HFFc6 (cell line): ENCODE data around the gene FIBP. TPM values are rescaled to one million over a fixed set of nuclear protein-coding genes. Genes with fewer than 3 reads are reported as not detected.

Experiments used
- DNase-seq: peaks from one replicate; pipeline ENCODE4 v3.0.0-alpha.2; 2018
- H3K27ac Mint-ChIP-seq: 2 replicates; pipeline ENCODE4 v1.8.0; 2020; ENCODE audit warnings: mild to moderate bottlenecking, mixed read lengths
- H3K27me3 Mint-ChIP-seq: 2 replicates; pipeline ENCODE4 v1.8.0; 2021; ENCODE audit warnings: mild to moderate bottlenecking, moderate library complexity, mixed read lengths; ENCODE audit not compliant: insufficient read depth
- H3K36me3 Mint-ChIP-seq: 2 replicates; pipeline ENCODE4 v1.8.0; 2021; ENCODE audit warnings: low read depth, mixed read lengths
- H3K4me1 Mint-ChIP-seq: 2 replicates; pipeline ENCODE4 v1.8.0; 2020; ENCODE audit warnings: low read depth, mixed read lengths
- H3K4me3 Mint-ChIP-seq: 2 replicates; pipeline ENCODE4 v1.8.0; 2020; ENCODE audit warnings: mild to moderate bottlenecking, moderate library complexity, mixed read lengths
- H3K9me3 Mint-ChIP-seq: 2 replicates; pipeline ENCODE4 v1.8.0; 2020; ENCODE audit warnings: mild to moderate bottlenecking, mixed read lengths
- total RNA-seq, 6 experiments: library from RNA; stranded (reverse); fragmentation: NEBNext Ultra II Directional; extraction: Animal tissue kit (Norgen Biotek cat#: 25700); gene quantifications; 2 replicates in 1 of 6; 3 replicates in 5 of 6; pipeline ENCODE4 v1.2.3, GENCODE V29; 2021
- TF ChIP-seq, protein P1 (sequence below): fragments of 200-600 bp; sonication (generic); IDR thresholded peaks from 2 replicates; pipeline ENCODE4 v1.5.0; 2021; ENCODE audit warnings: antibody characterized with exemption, mild to moderate bottlenecking

Gene FIBP
- total RNA-seq, 6 experiments from 2014 or later: 117 to 145 (median 135) TPM

DNA sequence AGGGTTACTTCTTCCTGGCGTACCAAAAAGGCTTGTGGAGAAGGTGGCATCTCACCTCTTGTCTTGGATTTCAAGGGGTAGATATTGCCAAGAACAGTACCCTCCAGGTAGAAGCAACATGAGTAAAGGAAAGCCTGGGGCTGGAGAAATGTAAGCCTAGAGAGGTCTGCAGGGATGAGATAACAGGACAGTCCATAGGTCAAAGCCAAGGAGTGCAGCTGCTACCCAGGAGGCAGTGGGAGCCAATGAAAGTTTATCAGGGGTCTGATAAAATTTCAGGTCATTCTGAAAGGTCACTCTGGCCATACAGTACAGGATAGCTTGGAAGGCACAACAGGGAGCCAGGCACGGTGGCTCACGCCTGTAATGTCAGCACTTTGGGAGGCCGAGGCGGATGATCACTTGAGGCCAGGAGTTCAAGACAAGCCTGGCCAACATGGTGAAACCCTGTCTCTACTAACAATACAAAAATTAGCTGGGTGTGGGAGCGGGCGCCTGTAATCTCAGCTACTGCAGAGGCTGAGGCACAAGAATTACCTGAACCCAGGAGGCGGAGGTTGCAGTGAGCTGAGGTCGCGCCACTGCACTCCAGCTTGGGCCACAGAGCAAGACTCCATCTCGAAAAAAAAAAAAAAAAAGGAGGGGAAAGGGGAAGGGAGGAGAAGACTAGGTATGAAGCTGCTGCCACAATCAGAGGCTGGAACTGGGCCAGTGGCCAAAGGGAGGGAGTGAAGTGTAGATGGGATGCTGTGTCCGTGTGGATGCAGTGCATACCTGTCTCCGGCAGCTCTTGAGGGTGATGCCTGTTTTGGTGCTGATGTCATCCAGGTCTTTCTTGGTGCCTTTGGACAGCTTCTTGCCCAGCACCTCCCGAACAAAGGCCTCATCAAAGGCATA, 1.2 kb downstream of the FIBP start:
- Mint-ChIP-seq H3K27ac (peak overlapping the region; percentile 95), H3K4me1 (peaks cover 49% of the 10 kb centered on the region), H3K36me3 (peaks cover 22% of the 10 kb centered on the region), H3K27me3 (peaks cover 54% of the 10 kb centered on the region), H3K9me3 (peaks cover 17% of the 10 kb centered on the region), H3K4me3 (peak overlapping the region; percentile 97)
- no peak for DNase-seq
- TF ChIP-seq, protein P1, sequence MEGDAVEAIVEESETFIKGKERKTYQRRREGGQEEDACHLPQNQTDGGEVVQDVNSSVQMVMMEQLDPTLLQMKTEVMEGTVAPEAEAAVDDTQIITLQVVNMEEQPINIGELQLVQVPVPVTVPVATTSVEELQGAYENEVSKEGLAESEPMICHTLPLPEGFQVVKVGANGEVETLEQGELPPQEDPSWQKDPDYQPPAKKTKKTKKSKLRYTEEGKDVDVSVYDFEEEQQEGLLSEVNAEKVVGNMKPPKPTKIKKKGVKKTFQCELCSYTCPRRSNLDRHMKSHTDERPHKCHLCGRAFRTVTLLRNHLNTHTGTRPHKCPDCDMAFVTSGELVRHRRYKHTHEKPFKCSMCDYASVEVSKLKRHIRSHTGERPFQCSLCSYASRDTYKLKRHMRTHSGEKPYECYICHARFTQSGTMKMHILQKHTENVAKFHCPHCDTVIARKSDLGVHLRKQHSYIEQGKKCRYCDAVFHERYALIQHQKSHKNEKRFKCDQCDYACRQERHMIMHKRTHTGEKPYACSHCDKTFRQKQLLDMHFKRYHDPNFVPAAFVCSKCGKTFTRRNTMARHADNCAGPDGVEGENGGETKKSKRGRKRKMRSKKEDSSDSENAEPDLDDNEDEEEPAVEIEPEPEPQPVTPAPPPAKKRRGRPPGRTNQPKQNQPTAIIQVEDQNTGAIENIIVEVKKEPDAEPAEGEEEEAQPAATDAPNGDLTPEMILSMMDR: no peak

DNA sequence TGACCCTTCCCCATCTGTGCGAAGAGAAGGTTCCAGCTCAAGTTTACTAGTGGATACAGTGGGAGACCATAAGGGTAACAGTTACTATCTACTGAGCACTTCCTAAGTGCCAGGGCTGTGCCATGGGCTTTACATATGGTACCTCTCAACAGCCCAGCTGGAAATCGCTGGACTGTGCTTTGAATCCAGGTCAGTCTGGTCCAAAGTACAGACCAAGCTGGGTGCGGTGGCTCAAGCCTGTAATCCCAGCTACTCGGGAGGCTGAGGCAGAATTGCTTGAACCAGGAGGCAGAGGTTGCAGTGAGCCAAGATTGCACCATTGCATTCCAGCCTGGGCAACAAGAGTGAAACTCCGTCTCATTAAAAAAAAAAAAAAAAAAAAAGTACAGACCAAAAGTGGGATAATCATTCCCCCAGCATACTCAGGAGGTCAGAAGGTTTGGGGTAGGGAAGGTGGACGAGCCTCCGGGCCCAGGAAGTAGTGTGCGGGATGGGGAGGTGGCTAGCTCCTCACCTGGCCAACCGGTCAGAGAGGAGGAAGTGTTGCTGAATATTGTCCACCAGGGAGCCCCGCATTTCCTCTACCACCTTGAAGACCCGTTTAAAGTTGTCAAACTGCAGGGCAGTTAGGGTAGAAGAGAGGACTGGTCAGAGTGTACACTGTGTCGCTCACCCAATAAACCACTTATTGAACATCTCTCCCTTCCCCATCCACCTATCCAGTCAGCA, 2.3 kb downstream of the FIBP start:
- TF ChIP-seq, protein P1: no peak; the same call in 1 of the 2 replicates
- Mint-ChIP-seq H3K4me1 (peaks cover 55% of the 10 kb centered on the region), H3K36me3 (peaks cover 21% of the 10 kb centered on the region), H3K9me3 (peaks cover 17% of the 10 kb centered on the region), H3K4me3 (peak overlapping the region; percentile 97), H3K27ac (peak overlapping the region; percentile 95), H3K27me3 (peaks cover 45% of the 10 kb centered on the region)
- DNase-seq: no peak

DNA sequence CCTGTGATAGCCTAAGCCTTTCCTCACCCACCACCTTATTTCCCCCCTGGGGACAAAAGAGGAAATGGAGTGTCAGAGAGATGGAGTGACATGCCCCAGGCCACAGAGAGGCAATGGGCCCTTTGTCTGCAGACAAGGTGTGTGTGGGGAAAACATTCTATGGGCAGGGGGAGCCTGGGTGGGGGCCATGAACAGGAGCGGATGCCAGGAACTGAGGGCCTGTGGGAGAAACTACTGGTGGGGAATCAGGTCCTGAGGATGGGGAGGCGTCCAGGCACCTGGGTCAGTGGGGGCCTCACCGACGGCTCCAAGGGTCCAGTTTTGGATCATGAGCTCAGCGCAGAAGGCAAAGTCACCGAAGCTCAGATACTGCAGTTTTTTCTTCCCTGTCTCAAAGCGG, 3.0 kb downstream of the FIBP start:
- Mint-ChIP-seq H3K4me1 (peaks cover 58% of the 10 kb centered on the region), H3K27me3 (peaks cover 39% of the 10 kb centered on the region), H3K9me3 (peaks cover 16% of the 10 kb centered on the region), H3K4me3 (no peak overlapping the region), H3K27ac (no peak overlapping the region), H3K36me3 (peaks cover 19% of the 10 kb centered on the region)
- TF ChIP-seq, protein P1: no peak
- DNase-seq: no peak

DNA sequence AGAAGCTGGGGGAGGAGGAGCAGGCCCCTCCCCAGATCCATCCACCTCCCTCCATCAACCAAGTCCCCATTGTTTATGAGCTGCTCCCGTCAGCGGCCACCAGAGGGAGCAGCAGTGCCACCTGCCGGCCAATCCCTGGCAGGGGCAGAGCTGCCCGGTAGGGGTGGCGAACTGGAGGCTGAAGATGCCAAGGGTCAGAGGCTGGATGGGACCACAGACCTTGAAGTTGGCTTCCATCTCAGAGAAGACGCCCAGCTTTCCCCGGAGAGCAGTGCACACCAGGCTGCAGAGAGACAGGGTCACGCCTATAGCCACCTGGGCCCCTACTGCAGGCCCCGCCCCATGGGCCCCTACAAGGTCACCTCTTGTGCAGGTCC, 3.6 kb downstream of the FIBP start:
- peak; percentile 58 for DNase-seq
- H3K27me3 Mint-ChIP-seq: peaks cover 36% of the 10 kb centered on the region
- H3K27ac Mint-ChIP-seq: peak overlapping the region; percentile 61
- H3K4me1 Mint-ChIP-seq: peaks cover 53% of the 10 kb centered on the region
- TF ChIP-seq, protein P1: peak; percentile 100
- H3K4me3 Mint-ChIP-seq: peak overlapping the region; percentile 10; the same call in 1 of the 2 replicates
- H3K9me3 Mint-ChIP-seq: peaks cover 12% of the 10 kb centered on the region
- H3K36me3 Mint-ChIP-seq: peaks cover 16% of the 10 kb centered on the region

DNA sequence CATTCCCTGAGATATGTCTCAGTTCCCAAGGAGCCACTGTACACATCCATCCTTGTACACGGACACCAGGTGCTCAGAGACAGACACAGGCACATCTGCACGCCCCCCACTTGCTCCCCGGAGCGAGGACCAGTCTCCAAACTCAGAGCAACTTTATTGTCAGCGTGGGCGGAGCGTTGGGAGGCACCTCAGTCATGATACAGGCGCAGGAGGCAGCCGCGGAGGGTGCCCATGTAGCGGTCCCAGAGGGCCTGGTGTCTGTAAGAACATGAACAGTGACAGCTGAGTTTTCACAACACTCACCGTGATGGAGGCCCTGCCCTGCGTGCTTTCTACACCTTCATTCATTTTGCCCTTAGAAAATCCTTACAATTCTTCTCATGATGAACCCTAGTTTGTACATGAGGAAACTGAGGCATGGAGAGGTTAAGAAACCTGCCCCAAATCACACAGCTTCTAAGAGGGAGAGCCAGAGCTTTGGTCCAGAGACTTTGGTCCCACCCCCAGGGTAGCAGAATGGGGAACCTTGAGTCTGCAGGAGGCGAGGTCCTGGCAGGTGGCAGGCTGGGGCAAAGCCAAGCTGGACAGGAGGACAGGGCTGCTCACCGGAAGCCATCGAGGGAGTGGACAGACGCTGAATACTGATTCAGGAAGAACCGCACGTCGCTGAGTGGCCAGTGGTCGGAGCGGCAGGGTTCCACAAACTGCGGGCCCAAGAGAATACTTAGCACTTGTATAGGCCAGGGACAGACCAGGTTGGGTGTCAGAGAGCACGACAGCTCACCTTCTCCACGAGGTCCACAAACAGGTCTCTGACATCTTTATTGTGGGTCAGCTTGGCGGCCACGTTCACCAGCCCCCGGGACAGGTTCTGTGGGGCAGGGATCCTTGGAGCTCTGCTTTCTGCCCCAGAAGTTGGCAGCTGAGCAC, 4.2 kb downstream of the FIBP start:
- TF ChIP-seq, protein P1: no peak
- Mint-ChIP-seq H3K4me3 (peak overlapping the region; percentile 10; the same call in 1 of the 2 replicates), H3K9me3 (peaks cover 9% of the 10 kb centered on the region), H3K4me1 (peaks cover 46% of the 10 kb centered on the region), H3K27me3 (peaks cover 29% of the 10 kb centered on the region), H3K27ac (peak overlapping the region; percentile 61), H3K36me3 (peaks cover 16% of the 10 kb centered on the region)
- no peak for DNase-seq
